NB4 (cell line): ENCODE measurements around the gene CTNNA3.

Source experiments
- POLR2A ChIP-seq: IDR thresholded peaks from 2 replicates; pipeline ENCODE4 v1.6.1; 2011; ENCODE audit warnings: mild to moderate bottlenecking; ENCODE audit not compliant: insufficient read length; ENCODE audit errors: extremely low read depth
- TF ChIP-seq, protein P1 (sequence below): IDR thresholded peaks from one replicate; pipeline ENCODE4 v1.5.1; 2012; ENCODE audit warnings: low read depth, low read length

DNA sequence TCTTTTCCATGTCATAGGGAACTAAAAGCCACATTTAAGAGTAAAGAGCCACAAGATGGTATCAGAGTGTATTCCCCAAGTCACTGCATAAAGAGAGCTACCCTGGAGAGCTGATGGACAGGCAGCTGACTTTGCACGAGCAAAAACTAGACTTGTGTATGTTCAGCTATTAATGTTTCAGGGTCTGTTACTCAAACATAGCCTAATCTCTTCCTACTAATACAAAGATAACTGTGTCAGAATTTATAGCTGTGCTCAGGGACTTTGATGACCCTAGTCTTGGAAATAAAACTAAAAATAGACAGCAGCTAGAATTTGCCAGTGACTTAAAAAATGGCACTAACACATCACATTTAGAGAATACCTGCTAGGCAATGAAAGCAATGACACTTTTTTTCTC is 815.7 kb downstream of the CTNNA3 start:
- TF ChIP-seq, protein P1, sequence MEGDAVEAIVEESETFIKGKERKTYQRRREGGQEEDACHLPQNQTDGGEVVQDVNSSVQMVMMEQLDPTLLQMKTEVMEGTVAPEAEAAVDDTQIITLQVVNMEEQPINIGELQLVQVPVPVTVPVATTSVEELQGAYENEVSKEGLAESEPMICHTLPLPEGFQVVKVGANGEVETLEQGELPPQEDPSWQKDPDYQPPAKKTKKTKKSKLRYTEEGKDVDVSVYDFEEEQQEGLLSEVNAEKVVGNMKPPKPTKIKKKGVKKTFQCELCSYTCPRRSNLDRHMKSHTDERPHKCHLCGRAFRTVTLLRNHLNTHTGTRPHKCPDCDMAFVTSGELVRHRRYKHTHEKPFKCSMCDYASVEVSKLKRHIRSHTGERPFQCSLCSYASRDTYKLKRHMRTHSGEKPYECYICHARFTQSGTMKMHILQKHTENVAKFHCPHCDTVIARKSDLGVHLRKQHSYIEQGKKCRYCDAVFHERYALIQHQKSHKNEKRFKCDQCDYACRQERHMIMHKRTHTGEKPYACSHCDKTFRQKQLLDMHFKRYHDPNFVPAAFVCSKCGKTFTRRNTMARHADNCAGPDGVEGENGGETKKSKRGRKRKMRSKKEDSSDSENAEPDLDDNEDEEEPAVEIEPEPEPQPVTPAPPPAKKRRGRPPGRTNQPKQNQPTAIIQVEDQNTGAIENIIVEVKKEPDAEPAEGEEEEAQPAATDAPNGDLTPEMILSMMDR = no peak
- TF ChIP-seq POLR2A = no peak
